ENCODE results near the gene YPEL3.

YPEL3 gene

DNA sequence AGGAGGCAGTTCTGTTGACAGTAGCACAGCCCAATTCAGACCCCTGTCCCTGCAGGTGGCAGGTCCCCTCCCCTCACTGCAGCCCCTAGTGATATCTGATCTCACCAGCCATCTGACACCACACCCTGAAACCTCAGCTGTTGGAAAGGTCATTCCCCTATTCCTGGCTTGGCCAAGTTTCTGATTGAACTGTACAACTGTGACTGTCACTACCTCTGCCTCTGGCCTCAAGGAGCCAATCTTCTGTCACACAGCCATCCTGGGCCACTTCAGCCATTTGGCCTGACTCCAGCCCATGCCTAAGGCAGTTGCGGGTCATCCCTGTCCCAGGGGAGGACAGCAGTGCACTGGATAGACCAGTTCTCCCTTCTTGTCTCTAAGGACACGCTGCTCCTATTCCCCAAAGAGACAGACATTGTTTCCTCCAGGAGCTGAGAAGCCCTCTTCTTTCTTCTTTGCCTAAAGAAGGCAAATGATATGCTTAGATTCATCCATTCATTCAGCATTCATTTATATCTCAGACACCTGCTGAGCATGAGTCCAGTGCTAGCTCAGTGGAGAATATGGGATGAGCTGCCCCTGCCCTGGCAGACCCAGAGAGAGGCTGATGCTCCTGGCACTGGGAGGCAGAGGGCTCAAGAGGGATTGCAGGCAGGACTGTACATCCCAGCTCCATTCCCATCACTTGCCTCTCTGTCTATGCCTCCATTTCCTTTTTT lies 35.0 kb downstream of the YPEL3 start:
- DNase-seq (ENCODE audit: low read depth, low spot score) = no peak
- no peak overlapping the region for H3K4me3 ChIP-seq (ENCODE audit: low read length)

DNA sequence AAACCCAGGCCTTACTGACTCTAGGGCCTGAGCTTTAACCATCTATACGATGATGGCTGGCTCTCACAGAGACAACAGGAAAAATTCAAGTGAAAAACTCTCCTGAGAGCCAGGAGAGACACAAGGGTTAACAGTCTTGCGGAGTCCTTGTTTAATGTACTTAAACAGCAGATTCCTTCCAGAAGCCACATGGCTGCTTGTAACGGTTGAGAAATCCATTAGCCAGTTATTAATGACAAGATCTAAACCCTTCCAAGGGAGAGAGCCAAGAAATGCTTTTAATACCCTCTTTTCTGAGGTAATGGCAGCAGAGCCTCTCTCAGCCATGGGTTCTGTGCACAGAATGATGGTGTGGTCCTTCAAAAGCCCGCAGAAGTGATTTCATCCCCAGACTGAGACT lies 35.7 kb downstream of the YPEL3 start:
- no peak overlapping the region for H3K4me3 ChIP-seq (ENCODE audit: low read length)
- DNase-seq (ENCODE audit: low read depth, low spot score) = no peak

DNA sequence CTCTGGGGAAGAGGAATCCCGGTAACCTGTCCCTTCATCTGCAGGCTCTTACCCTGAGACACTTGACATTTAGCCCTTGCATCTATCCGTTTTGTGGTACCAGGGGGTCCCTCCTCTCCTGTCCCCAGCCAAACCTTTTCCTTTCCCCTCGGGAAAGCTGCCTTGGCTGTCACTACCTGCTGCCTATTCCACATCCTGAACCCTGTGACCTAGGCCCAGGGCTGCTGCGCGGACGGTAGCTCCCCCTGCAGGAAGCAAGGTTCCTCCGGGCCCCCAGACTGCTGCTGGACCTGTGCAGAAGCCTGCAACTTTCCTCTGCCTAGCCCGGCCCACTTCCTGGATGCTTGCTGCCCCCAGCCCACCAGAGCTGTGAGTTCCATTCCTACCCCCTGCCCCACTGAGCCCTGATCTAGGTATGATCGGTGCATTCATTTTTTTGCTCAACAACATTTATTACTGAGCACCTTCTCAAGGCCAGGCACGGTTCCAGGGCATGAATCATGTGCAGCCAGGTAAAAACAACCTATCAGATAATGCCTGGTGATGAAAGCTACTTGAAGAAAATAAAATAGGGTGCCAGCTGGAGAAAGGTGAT lies 41.0 kb downstream of the YPEL3 start:
- DNase-seq (ENCODE audit: low read depth, low spot score) = no peak
- H3K4me3 ChIP-seq (ENCODE audit: low read length) = no peak overlapping the region

DNA sequence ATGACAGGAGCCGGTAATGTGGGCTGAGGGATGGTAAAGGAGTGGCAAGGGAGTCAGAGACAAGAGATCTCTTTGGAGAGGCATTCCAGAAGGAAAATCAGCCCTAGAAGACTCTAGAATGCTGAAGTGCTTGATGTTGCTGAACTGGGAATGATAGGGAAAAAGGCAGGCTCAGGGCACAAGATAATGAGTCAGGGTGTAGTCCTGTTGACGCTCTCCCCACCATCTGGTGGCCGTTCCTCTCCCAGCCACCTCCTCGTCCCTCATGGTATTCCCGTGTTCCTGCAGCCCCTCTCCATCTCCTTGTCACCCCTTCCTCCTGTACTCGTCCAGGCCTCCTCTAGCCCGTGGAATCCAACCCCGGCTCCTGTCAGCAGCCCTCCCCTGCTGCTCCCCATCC lies 41.6 kb downstream of the YPEL3 start:
- H3K4me3 ChIP-seq (ENCODE audit: low read length) = no peak overlapping the region
- no peak for DNase-seq (ENCODE audit: low read depth, low spot score)

GRCh38 chr16:30053376-30054015 lies 42.5 kb downstream of the YPEL3 start:
- no peak for DNase-seq (ENCODE audit: low read depth, low spot score)
- peak overlapping the region; percentile 84 for H3K4me3 ChIP-seq (ENCODE audit: low read length)

GRCh38 chr16:30052671-30053372 lies 43.2 kb downstream of the YPEL3 start:
- peak overlapping the region; percentile 84 for H3K4me3 ChIP-seq (ENCODE audit: low read length)
- DNase-seq (ENCODE audit: low read depth, low spot score) = peak; percentile 89

- no peak for DNase-seq (ENCODE audit: low read depth, low spot score)
- peak overlapping the region; percentile 84 for H3K4me3 ChIP-seq (ENCODE audit: low read length)
These were observed 44.5 kb downstream of the YPEL3 start for GRCh38 chr16:30051518-30051917.

DNA sequence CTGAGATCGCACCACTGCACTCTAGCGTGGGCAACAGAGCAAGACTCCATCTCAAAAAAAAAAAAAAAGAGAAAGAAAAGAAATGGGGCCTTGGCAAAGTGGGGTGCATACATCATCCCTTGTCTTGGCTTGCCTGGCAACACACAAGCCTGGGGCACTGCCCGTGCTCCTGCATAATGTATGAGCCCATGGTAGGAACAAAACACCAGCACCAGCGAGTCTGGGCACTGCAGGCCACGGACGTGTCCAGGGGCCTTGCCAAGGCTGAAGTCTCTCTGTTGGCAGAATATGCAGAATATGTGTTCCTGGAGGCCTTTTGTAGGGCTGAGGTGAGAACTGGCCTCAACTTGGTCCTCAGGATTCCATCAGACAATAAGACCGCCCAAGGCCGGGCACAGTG lies 46.1 kb downstream of the YPEL3 start:
- H3K4me3 ChIP-seq (ENCODE audit: low read length) = no peak overlapping the region
- DNase-seq (ENCODE audit: low read depth, low spot score) = no peak

DNA sequence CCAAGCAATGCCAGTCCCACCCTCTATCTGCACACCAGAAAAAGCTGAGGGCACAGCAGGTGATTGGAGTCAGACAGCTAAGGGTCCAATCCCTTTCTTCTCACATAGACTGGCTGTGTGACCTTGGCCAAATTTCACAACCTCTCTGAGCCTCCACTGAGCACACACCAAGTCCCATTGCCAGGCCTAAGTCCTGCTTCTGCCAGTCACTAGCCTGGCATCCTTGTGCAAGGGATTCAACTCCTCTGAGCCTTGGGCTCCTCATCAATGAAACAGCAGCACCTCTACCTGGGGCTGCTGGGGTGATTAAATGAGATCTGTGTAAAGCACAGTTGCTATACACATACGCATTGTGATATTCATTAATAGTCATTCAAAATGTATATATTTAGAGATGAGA lies 49.4 kb downstream of the YPEL3 start:
- no peak for DNase-seq (ENCODE audit: low read depth, low spot score)
- H3K4me3 ChIP-seq (ENCODE audit: low read length) = no peak overlapping the region

DNA sequence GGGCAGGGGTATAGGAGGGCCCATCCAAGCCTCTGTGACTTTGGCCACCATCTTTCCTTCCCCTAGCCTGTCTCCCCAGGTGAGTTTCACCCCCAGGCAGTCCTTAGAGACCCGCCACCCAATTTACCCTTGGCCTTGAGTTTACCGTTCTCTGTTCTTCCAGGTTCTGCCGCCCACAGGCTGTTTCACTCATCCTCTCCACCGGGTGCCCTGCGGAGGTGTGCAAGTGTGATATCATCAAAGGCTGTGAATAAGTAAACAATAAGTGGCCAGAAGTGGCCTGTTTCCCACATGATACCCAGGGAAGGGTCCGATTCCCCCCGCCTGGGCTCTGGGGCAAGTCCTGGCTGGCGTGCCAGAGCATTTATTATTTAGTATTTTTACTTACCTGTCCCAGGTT lies 49.8 kb downstream of the YPEL3 start:
- no peak overlapping the region for H3K4me3 ChIP-seq (ENCODE audit: low read length)
- DNase-seq (ENCODE audit: low read depth, low spot score) = no peak
